Brain microvascular endothelial cell (primary cell): Measurements from ENCODE around the gene MBIP.

ENCODE experiments used
- DNase-seq: peaks from one replicate; pipeline ENCODE4 v3.0.0-alpha.2; 2020
- H3K27ac ChIP-seq: fragments of 250-450 bp; sonication (Bioruptor Pico); 2 replicates; pipeline ENCODE4 v1.5.1; 2020; ENCODE audit warnings: mild to moderate bottlenecking, moderate library complexity
- H3K27me3 ChIP-seq: fragments of 250-450 bp; sonication (Bioruptor Pico); replicated peaks from 2 replicates; pipeline ENCODE4 v1.5.1; 2020; ENCODE audit warnings: mild to moderate bottlenecking
- H3K36me3 ChIP-seq: fragments of 250-450 bp; sonication (Bioruptor Pico); replicated peaks from 2 replicates; pipeline ENCODE4 v1.5.1; 2020; ENCODE audit warnings: mild to moderate bottlenecking
- H3K4me3 ChIP-seq: 2 replicates; pipeline ENCODE4 v1.5.1; 2011; ENCODE audit warnings: low read depth, mild to moderate bottlenecking, control low read depth, low read length, moderate library complexity
- CTCF ChIP-seq: IDR thresholded peaks from 2 replicates; pipeline ENCODE4 v1.5.1; 2011; ENCODE audit warnings: low read depth, mild to moderate bottlenecking, moderate library complexity, low read length, control low read depth, inconsistent platforms; ENCODE audit errors: missing control alignments
- in situ Hi-C: cut with HindIII; loops from 2 replicates; pipeline ENCODE4 v1.10.0; 2017; ENCODE audit warnings: low sequenced_read_pairs, low pct_ligation_motif_present

The MBIP gene

GRCh38 chr14:36320200-36320896 lies at the start of gene MBIP:
MBIP (minus strand) TSS chr14:36320637; CDS start chr14:36320588, 49 bp downstream.
- H3K4me3 ChIP-seq = peak within 1 kb of the TSS; percentile 91
- peak; percentile 97 for DNase-seq
- H3K27me3 ChIP-seq = no peaks in the 10 kb centered on the region
- H3K27ac ChIP-seq = peak within 1 kb of the TSS; percentile 74
- in situ Hi-C loops = no loop called here
- no peaks in the 10 kb centered on the region for H3K36me3 ChIP-seq
- TF ChIP-seq CTCF = no peak

GRCh38 chr14:36367985-36368774 lies 47.7 kb upstream of the MBIP start:
- no peak overlapping the region for H3K4me3 ChIP-seq
- in situ Hi-C loops = no loop called here
- DNase-seq = no peak
- no peaks in the 10 kb centered on the region for H3K27me3 ChIP-seq
- no peak overlapping the region for H3K27ac ChIP-seq
- no peaks in the 10 kb centered on the region for H3K36me3 ChIP-seq
- no peak for TF ChIP-seq CTCF

GRCh38 chr14:36365766-36366165 lies 45.3 kb upstream of the MBIP start:
- in situ Hi-C loops = no loop called here
- TF ChIP-seq CTCF = no peak
- DNase-seq = no peak
- H3K4me3 ChIP-seq = no peak overlapping the region
- no peak overlapping the region for H3K27ac ChIP-seq
- no peaks in the 10 kb centered on the region for H3K36me3 ChIP-seq
- no peaks in the 10 kb centered on the region for H3K27me3 ChIP-seq

- Histone ChIP-seq H3K4me3 (no peak overlapping the region), H3K27ac (no peak overlapping the region), H3K27me3 (no peaks in the 10 kb centered on the region), H3K36me3 (no peaks in the 10 kb centered on the region)
- TF ChIP-seq CTCF = no peak
- no peak for DNase-seq
- in situ Hi-C loops = no loop called here
Observed at GRCh38 chr14:36363704-36364103, 43.3 kb upstream of the MBIP start.

- TF ChIP-seq CTCF = no peak
- no peak for DNase-seq
- H3K4me3 ChIP-seq = no peak overlapping the region
- no peak overlapping the region for H3K27ac ChIP-seq
- in situ Hi-C loops = no loop called here
- H3K36me3 ChIP-seq = no peaks in the 10 kb centered on the region
- no peaks in the 10 kb centered on the region for H3K27me3 ChIP-seq
Observed at GRCh38 chr14:36362648-36363047, 42.2 kb upstream of the MBIP start.
